A549 (cell line): Measurements from ENCODE around the gene GGT5.

ENCODE experiments used
- CBX8 ChIP-seq: fragments of 200-600 bp; sonication (generic); IDR thresholded peaks from 2 replicates; pipeline ENCODE4 v1.6.1; 2016
- CHD2 ChIP-seq: fragments of 150-350 bp; IDR thresholded peaks from 2 replicates; pipeline ENCODE4 v1.6.1; 2014; ENCODE audit warnings: low read length; ENCODE audit not compliant: partially characterized antibody
- CTCF ChIP-seq: fragments of >200 bp; sonication (Bioruptor Twin); formaldehyde crosslinking; IDR thresholded peaks from 3 replicates; pipeline ENCODE4 v1.5.1; 2016
- EP300 ChIP-seq, 2 experiments: fragments of >200 bp; sonication (Bioruptor Twin); formaldehyde crosslinking; IDR thresholded peaks; 2 replicates in 1 of 2; 3 replicates in 1 of 2; pipeline ENCODE4 v1.6.1; 2016 to 2017
- NFE2L2 ChIP-seq: fragments of 150-350 bp; conservative IDR thresholded peaks from 2 replicates; pipeline ENCODE4 v1.6.1; 2014; ENCODE audit warnings: low read length
- POLR2A ChIP-seq: IDR thresholded peaks from 2 replicates; pipeline ENCODE4 v1.6.1; 2012; ENCODE audit warnings: mild to moderate bottlenecking, low read length
- RAD21 ChIP-seq, 2 experiments: fragments of >200 bp in 1 of 2; sonication (Bioruptor Twin) in 1 of 2; formaldehyde crosslinking in 1 of 2; IDR thresholded peaks in 1 of 2; conservative IDR thresholded peaks in 1 of 2; 2 replicates in 1 of 2; 3 replicates in 1 of 2; pipeline ENCODE4 v1.6.1; 2012 to 2018; ENCODE audit warnings: inconsistent platforms in 1 of 2
- REST ChIP-seq: fragments of 200-600 bp; sonication (generic); IDR thresholded peaks from 2 replicates; pipeline ENCODE4 v1.6.1; 2016; ENCODE audit warnings: antibody characterized with exemption, mild to moderate bottlenecking, moderate library complexity
- RFX5 ChIP-seq: fragments of 450-650 bp; IDR thresholded peaks from 2 replicates; pipeline ENCODE4 v1.7.1; 2014; ENCODE audit warnings: antibody characterized with exemption, mild to moderate bottlenecking, moderate library complexity
- SREBF2 ChIP-seq: fragments of 450-650 bp; IDR thresholded peaks from 2 replicates; pipeline ENCODE4 v1.6.1; 2014; ENCODE audit warnings: mild to moderate bottlenecking, moderate library complexity

- no peak for TF ChIP-seq REST
- TF ChIP-seq NFE2L2 = no peak
- no peak for TF ChIP-seq CTCF
- TF ChIP-seq RFX5 = no peak
- TF ChIP-seq EP300 (IDR thresholded peaks at IDR 0.05) = no peak
- no peak for TF ChIP-seq CHD2
- no peak for TF ChIP-seq POLR2A
- TF ChIP-seq SREBF2 = no peak
- no peak for TF ChIP-seq CBX8
- TF ChIP-seq RAD21 (conservative IDR thresholded peaks at IDR 0.05 in 1 of 2, IDR thresholded peaks at IDR 0.05 in 1 of 2) = no peak
Observed at GRCh38 chr22:24217384-24217783, 27.5 kb downstream of the GGT5 start.
